H1 (cell line): Measurements from ENCODE around the gene UBE2E2. TPM values are rescaled to one million over a fixed set of nuclear protein-coding genes. Genes with fewer than 3 reads are reported as not detected.

Experiments
- SP2 ChIP-seq: IDR thresholded peaks from 2 replicates; pipeline ENCODE4 v1.6.1; 2012; ENCODE audit warnings: mild to moderate bottlenecking, low read length, inconsistent platforms
- ZNF274 ChIP-seq: IDR thresholded peaks from 2 replicates; pipeline ENCODE4 v1.7.0; 2012; ENCODE audit warnings: low read length, borderline replicate concordance; ENCODE audit errors: extremely low read depth
- polyA plus RNA-seq, 7 experiments: library from polyadenylated mRNA; depleted of rRNA in 3 of 7; stranded (reverse) in 5 of 7; unstranded in 2 of 7; fragments of >200 nt in 5 of 7; fragments of 200-250 nt in 2 of 7; gene quantifications; 1 replicate in 5 of 7; 2 replicates in 1 of 7; 4 replicates in 1 of 7; pipeline versions ENCODE4 v1.2.1 to v1.2.3, GENCODE V29; 2011 to 2013; ENCODE audit warnings: missing spikeins in 2 of 7, mixed read lengths in 2 of 7
- total RNA-seq: library from RNA; stranded (reverse); fragmentation: NEBNext Ultra II Directional; extraction: Animal tissue kit (Norgen Biotek cat#: 25700); gene quantifications from 2 replicates; pipeline ENCODE4 v1.2.1, GENCODE V29; 2021

UBE2E2 gene
- total and polyA plus RNA-seq, 2 of the 8 experiments (the other 6 are each of a cell fraction or from before 2014, with no cell fraction given), result 57.6 to 70.6 TPM

- TF ChIP-seq ZNF274 (no peak), SP2 (no peak)
Observed at GRCh38 chr3:23276913-23277658, 74.0 kb downstream of the UBE2E2 start (continued).
